NCI-H187 treated with DMSO at 0.1 percent for 48 hours (cell line): ENCODE measurements around the gene HPCAL1.
A peak's percentile ranks its signal among the peaks of the same experiment; 100 is the strongest.

ENCODE experiments used
- DNase-seq: peaks from one replicate; lab custom pipeline; 2025; lab: John Stamatoyannopoulos, UW

The HPCAL1 gene

DNA sequence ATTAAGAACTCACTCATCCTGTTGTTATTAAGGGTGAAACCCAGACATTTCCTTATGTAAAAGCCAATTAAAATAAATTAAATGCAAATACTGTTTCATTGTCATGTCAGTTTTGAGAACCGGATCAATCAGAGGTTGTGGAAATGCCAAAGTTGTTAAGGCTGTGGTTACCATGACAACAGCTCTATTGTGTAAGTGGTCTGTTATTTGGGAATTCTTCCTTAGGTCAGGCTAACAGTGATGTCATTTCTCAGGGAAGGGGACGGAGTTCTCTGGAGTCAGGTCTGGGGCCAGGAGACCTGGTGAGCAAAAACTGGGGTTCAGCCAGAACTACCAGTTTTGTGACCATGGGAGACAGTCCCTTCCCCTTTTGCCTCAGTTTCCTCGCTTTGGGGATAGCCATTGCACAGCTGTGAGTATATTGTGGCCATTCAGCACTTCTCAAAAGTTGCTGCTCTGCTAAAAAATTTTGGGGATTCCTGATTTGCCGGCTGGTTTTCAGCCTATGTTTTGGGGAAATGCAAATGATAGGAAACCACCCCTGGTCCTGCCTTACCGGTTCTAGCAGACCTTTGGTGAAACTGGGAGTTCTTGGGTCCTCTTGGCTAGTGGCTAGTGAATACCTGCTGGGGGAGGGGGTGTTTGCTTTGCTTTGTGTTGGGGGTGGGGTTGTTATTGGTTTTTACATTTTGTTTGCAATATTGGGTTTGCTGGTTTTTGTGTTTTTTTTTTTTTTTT lies 21.6 kb downstream of the HPCAL1 start:
- no peak for DNase-seq

DNA sequence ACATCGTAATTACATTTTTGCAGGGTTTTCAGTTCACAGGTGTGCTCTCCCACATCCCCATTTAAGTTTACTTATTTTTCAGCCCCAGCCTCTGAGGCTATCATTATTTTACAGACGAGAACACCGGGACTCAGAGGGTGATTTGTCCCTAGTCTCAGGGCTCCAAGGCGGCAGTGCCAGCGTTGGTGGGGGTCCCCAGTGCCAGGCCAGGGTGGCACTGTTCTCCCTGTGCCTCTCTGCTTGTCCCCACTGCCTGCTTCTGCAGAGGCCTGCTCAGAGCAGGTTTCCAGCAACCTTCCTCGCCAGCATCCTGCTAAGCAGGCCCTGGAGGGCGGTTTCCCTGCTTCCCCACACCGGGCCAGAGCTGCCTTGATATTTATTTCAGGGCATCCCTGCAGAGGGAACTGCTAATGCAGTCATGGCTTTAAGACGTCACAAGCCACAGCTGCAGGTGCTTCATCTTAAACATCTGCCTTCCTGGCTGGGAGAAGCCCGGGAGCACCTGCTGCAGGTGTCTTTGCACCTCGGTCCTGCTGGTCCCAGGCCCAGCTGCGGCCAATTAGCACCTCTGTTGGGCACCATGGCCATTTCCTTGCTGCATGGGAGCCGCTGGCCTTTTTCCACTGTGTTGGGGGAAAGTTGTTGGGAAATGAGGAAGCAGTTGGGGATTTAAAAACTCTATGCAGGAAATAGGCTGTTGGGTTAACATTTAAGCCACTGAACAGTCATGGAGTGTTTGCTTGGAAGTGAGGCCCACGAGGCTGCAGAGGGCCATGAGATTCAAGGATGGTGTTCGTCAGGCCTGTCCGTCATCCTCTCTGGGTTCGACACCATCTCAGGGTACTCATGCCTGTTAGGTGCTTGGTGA lies 22.8 kb downstream of the HPCAL1 start:
- peak; percentile 74 for DNase-seq

DNA sequence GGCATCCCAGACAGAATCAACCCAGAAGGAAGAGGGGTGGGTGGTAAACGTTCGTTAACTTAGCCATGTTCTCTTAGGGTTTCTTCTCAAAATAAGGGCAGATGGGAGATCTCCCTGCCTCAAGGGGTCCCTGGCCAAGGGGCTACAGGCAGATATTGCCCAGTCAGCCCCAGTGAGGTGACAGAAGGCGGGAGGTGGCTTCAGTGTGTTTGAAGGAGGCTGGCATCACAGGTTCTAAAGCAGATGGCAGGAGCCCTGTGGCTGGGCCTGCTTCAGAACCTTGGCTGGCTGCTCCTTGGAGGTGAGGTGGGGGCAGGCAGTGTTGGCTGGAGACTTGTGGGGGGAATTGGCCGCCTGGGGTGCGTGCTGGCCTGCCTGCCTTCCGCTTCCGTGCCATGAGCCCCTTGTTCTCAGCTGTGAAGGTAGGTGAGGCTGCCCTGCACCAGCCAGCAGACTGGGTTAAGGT lies 23.5 kb downstream of the HPCAL1 start:
- DNase-seq: no peak

DNA sequence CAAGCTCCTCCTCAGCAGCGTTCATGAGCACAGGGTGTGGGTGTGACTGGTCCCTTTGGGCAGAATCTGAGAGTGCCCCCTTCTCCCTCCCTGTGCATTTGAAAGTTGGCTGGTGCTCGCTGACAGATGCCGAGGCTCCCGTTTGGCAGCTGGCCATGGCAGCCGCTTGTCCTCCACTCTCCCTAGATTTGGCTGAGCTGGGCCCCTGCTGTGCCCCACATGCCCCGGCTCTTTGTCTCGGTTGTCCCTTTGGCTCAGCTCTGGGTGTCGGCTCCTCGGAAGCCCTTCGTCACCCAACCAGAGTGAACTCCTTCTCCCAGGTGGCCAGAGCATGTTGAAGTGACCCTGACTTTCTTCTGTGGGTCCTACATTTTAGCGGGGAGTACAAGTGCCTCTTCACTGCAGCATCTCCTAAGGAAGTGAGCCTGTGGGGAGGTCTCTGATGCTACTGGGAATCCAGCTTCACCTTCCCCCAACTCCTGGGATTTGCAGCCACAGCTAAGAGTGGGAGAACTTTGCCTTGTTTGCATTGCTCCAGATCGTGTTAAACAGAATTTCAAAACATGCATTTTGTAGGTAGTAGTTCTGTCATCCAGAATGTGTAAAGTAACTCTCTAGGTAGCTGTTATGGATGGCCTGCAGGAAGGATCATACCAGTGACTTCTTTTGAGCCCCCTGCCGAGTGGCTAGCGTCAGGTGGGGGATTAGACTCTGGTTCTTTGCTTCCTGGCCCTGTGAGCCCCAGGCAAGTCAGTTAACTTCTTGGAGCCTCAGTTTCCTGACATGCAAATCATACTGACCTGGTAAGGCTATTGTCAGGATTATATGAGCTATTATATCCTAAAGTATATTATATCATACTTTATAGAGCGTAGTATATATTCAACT lies 24.2 kb downstream of the HPCAL1 start:
- no peak for DNase-seq

DNA sequence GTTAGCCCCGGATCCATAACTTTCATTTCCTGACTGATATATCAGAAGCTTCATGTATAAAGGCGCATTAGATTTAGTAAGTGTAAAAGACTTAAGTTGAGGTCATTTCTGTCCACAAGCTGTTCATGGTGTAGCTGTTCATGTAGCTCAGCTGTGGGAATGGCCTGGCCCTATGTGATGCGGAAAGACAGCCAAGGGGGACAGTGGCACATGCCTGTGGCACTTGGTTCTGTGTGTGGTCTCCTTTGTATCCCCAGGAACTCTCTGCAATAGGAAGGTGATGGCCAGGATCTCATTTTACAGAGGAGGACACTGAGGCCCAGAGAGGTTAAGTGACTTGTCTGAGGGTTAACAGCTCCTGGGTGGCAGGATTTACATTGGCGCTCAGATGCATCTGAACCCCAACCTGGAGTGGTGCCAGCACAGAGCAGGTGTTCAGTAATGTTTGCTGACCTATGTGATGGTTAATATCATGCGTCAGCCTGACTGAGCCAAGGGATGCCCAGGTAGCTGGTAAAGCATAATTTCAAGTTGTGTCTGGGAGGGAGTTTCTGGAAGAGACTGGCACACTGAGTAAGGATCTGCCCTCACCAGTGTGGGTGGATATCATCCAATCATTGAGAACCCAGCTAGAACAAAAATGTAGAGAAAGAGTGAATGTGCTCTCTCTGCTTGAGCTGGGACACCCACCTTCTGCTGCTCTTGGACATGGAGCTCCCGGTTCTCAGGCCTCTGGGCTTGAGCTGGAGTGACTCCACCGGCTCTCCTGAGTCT lies 25.4 kb downstream of the HPCAL1 start:
- no peak for DNase-seq

DNA sequence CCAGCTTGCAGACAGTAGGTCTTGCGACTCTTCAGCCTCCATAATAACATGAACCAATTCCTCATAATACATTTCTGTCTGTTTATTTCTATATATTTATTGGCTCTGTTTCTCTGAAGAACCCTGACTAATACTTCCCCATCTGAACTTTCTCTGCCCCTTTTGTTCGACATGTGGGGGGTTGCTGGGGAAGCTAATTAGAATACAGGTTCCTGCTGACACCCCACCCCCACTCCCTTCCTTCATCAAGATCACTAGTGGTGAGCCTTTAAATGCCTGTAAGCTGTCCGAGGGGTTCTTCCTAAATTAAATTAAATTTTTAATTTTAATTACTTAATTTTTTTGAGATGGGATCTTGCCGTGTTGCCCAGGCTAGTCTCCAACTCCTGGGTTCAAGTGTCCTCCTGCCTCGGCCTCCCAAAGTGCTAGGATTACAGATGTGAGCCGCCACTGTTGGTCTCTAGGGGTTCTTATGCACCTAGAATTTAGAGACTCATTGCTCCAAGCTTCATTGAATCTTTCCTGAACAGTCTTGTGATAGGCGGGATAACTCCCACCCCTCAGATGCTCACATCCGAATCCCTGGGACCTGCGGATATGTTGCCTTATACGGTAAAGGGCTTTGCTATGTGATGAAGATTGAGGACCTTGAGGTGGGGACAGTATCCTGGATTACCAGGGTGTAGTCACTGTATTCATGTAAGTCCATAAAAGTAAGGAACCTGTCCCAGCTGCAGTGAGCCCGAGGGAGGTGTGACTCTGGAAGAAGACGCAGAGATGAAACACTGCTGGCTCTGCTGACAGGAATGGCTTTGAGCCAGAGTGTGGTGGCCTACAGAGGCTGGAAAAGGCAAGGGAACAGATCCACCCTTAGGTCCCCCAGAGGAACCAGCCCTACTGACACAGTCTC lies 26.2 kb downstream of the HPCAL1 start:
- DNase-seq: no peak

DNA sequence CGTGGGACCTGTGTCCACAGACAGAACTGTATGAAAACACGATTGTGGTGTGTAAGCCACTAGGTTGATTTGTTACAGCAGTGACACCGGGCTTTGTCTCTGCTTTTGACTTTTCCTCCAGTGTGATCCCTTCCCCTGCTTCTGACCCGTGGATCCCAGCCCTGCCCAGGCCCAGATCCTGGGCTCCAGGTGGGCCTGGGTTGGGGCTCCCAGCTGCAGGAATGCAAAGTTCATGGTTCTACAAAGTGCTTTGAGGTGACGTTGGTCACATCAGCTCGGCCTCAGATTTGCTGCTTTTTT lies 26.8 kb downstream of the HPCAL1 start:
- DNase-seq: no peak

DNA sequence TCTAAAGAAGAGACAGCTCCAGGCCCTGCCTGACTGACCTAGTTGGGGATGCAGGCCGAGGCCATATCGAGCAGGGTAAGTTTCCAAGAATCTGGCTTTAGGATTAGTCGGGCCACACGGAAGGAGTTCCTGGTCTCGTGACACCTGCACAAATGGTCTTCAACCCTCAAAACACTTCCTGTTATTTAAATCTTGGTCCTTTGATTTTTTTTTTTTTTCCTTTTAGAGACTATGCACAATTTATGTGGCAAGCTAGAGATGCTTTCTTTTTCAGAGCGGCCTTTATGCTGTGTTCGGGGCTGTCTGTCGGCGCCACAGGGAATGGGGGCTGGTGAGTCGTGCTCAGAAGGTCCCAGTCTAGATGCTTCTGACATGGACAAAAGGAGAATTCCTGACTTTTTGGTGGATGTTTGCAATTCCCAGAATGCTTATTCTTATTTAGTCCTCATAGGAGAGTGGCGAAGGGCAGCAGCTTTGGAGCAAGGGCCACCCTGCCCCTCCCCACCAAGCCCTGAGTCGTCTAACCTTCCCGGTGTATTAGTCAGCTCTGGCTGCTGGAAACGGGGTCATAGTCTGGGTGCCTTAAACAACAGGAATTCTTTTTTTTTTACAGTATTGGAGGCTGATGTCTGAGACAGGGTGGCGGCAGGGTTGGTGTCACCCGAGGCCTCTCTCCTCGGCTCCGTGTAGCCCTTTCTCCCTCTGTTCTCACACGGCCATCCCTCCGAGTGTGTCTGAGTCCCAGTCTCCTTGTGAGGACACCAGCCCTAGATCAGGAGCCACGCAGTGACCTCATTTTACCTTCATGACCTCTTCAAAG lies 27.4 kb downstream of the HPCAL1 start:
- no peak for DNase-seq

DNA sequence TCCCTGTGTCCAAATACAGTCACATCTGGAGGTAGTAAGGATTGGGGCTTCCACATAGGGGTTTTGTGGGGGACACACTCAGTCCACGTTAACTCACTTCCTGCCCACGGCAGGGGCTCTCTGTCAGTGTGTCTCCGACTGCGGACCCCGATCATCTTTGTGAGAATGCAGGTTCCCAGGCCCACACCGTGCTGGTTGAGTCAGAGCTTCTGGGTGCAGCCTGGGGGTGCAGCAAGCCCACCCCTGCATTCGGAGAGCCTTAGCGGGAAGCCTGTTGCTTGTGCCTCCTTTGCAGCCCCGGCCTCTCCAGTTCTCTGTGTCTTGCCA lies 28.0 kb downstream of the HPCAL1 start:
- DNase-seq: no peak

DNA sequence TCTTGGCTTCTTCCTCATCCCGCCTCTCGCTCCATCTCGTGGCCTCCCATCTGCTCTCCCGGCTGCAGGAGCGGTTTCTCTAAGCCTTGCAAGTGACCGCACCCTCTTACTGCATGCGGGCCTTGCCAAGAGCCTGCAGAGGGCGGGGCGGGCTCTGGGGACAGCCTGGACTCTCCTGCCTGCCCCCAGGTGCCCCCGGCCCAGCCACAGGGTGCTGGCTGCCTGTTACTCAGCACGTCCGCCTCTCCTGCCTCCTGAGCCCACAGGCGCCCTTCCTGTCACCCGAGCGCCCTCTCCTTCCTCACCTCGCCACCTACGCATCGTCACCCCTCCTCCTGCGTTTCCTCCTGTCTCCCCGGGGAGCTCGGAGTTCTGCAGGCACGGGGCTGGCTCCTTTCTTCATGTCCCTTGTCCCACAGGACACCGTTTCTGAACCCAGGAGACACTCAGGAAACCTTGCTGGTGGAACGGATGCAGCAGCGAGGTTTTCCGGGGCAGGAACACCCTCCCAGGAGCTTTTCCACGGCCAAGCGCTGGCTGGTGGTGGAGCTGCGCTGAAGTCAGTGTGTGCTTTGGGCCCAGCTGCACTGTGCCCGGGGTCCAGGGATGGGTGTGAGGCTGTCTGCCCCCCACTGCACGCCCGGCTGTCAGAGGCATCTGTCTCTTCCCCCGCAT lies 28.5 kb downstream of the HPCAL1 start:
- DNase-seq: no peak

DNA sequence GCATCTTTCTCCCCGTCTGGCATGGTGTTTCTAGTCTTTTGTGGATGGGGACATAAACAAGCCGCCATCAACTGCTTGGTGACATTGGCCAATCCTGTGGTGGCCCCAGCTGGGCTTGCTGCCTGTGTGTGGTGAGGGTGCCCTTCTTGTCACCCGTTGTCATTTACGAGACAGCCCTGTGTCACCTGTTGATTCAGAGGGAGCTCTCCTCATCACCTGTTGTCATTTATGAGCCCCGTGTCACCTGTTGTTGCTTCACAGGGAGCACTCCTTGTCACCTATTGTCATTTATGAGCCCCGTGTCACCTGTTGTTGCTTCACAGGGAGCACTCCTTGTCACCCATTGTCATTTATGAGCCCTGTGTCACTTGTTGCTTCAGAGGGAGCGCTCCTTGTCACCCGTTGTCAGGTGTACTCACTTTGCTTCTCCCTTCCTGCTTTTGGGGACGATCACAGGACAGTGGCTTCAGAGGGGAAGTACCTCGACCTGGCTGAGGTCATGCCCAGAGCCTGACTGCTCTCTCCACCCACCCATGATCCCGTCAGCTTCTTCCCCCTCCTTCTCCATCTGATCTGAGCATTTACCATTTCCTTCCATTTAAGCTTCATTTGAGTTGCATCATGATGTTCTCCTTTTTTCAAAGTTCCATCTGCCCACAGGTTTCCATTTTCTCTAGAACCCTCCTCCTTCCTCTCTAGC lies 29.1 kb downstream of the HPCAL1 start:
- DNase-seq: no peak

DNA sequence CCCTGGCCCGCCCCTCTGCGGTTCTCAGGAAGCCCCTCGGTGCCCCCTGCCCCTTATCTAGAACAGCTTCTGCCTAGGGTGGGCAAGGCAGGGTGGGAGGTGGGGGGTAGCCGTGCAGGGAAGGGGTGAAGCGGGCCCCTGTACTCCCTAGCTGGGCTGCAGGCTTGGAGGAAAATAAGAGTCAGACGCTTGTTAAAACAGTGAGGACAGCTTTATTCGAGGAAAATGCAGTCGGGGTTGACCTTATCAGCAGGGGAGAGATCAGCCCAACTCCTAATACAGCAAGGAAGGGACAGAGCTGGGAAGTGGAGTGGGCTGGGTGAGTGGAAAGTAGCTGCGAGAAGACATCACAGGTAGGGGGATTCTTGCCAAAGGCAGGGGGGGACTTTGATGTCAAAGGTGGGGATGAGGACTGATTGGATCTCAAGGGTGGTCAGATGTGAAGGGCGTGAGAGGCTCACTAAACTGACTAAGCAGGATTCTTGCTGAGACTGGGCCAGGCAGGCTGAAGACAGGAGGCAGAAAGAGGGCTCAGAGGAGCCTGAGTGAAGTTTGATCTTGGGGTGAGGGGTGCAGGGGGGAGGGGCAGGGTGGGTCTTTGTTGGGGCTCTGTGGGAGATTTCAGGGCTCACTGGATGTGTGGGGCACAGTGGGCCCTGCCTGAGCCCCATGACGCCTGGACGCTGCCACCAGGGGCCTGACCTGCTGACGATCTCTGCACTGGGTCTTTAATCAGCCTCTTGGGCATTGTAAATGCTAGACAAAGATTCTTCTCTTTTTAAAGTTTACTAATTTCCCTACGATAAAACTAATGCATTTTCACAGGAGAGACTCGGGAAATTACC lies 29.9 kb downstream of the HPCAL1 start:
- no peak for DNase-seq

DNA sequence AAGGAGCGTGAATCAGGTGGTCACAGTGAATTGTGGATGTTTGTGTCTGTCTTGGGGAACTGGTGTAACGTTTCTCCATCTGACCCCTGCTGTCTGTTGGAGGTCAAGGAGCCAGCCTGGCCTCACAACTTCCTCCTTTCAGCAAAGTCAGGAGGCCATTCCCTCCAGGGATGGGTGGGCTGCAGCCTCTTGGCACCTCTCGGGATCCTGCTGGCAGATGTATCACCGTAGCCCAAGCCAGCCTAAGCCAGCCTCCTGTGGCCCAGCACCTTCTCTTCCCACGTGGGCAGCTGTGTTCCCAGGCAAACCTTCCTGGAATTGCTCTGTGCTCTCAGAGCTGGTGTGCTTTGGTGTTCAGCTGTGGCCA lies 30.5 kb downstream of the HPCAL1 start:
- DNase-seq: no peak

DNA sequence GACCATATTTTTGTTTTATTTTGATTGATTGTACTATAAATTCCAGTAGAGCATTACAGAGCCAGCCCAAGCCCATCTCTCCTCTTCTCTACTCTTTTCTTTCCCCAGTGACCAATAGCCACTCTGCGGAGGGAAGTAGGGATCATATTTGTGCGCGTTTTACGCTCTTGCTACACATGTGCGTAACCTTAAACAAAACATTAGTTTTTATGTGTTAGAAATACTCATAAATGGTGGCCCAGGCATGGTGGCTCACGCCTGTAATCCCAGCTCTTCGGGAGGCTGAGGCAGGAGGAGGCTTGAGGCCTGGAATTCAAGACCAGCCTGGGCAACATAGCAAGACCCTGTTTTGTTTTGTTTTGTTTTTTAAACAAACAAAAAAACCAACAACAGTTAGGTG lies 31.3 kb downstream of the HPCAL1 start:
- DNase-seq: no peak

DNA sequence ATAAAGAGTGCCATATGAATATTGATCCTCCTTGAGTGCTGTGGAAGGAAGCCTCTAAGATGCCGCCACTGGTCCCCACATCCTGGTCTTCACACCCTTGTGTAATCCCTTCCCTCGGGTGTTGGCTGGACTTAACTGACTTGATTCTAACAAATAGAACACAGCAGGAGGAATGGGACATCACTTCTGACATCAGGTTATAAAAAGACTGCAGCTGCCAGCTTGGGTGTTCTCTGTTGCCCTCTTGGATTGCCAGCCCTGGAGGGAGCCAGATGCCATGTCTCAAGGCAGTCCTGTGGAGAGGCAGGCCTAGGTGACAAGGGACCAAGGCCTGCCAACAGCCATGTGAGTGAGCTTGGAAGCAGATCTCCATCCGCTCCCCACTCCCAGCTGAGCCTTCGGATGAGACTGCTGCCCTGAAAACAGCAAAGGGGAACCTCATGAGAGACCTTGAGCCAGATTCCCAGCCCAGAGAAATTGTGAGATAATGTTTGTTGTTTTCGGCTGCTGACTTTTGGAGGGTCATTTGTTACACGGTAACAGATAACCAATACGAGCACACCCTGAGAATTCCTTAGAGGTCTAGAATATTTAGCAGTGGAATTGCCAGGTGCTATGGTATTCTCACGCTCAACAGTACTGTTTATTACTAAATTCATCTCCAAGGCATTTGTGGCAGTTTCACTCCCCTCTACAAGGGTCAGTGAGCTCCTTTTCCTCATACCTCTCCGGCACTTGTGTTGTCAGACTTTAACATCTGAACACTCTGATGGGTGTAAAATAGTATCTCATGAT lies 32.5 kb downstream of the HPCAL1 start:
- no peak for DNase-seq

DNA sequence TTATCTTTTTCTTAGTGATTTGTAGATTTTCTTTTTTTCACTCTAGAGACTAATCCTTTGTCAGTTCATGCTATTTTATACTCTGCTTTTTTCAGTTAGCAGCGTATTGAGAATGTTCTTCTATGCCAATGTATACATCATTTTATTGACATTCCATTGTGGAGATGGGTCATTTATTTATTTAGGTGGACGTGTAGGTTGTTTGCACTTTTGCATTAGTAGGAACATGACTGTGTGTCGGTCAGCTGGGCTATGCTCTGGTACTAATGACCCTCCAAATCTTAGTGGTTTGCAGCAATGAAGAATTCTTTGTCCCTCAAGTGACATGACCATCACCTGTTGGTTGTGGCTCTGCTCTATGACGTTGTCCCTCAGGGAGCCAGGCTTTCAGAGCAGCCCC lies 33.6 kb downstream of the HPCAL1 start:
- DNase-seq: no peak
